K562 treated with DMSO at 1 percent for 4 hours (cell line): ENCODE measurements around the gene SLC26A2. TPM values are rescaled to one million over a fixed set of nuclear protein-coding genes. Genes with fewer than 3 reads are reported as not detected.

Experiments used
- total RNA-seq: library from RNA; unstranded; fragments of 300-600 nt; gene quantifications from 2 replicates; pipeline ENCODE4 v1.2.3, GENCODE V29; 2022; ENCODE audit not compliant: insufficient read depth

The SLC26A2 gene
- total RNA-seq = 3.3 and 5.4 TPM in 2 replicates

DNA sequence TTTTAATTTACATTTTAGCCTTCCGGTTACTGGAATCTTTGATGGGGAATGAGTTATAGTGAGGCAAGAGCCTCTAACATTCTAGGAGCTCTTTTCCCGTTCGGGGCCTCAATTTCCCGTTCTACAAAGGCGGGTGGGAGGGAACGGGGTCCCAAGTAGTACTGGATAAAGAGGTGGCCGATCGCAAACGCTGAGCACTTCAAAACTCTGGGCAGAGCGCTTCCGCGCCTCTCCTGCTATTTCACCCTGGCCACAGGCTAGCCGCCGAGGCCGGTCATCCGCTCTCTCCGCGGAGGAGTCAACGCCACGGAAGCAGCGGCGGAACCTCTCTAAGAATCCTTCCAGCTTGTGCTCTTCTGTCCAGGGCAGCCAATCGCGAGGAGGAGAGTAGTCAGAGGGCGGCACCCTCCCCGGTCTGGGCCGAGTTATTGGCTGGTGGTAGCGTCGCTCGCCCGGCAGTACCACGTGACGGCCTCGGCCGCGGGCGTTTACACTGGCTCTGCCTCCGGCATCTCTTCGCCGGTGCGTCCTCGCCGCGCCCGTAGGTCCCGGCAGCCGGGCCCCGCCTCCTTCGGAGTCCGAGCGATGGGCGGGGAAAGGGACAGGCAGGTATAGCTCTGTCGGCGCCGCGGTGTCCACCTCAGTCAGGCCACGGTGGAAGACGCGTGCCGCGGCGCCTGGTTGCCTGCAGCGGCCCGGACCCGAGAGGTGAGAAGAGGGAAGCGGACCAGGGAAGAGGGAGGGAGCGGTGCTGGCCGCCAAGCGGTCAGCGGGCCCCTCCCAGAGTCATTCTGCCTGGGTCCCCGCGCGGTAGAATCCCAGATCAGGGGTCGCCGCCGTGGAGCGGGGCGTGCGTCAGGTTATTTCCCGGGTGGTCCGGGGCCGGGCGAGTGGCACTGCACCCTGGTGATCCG, at the start of gene SLC26A2:
Gene SLC26A2, plus strand, starts transcription at position 487 of the 914 bp plus-strand sequence. CDS start 16,895 bp downstream, outside the sequence.

DNA sequence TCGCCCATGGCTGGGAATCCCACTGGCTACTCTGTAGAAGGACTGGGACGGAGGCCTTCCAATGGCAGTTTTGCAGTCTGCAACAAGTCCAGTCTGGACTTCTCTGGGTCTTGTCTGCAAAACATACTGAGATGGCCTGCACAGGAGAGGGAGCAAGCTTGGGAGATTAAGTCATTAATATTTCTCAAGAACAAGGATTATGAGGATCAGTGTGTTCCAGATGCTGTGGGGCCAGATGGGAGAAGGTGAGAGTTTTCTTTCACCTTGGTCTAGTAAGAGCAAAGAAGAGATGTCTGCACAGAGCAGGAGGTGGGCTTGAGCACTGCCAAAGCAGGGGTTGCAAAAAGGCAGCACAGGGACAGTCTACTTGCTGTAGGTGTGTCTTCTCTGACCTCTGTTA, 15.9 kb upstream of the SLC26A2 start, which contains the start of gene PDE6A:
Gene PDE6A, minus strand, starts transcription at position 128 of the 400 bp plus-strand sequence. Its CDS starts 120 bp downstream, at position 8.

GRCh38 chr5:150000256-150000989, 39.9 kb downstream of the SLC26A2 start, which contains the start of the genes HMGXB3 and TIGD6:
Gene HMGXB3, plus strand, starts transcription at chr5:150000739. Its CDS starts 4,114 bp downstream, at chr5:150004853.
Gene TIGD6, minus strand, starts transcription at chr5:150000654. Its CDS starts 4,306 bp downstream, at chr5:149996348.

Other genes with a start within 250 kb of the SLC26A2 start
- gene PPARGC1B, start 230.4 kb upstream of the SLC26A2 start, total RNA-seq = 2.8 and 3.9 TPM in 2 replicates
- gene PDE6A, start 16.0 kb upstream of the SLC26A2 start, total RNA-seq = not detected in 2 replicates
- 2.9 and 3.1 TPM in 2 replicates for gene TIGD6, start 39.9 kb downstream of the SLC26A2 start, total RNA-seq
- gene HMGXB3, start 40.0 kb downstream of the SLC26A2 start, total RNA-seq = 31.0 and 40.4 TPM in 2 replicates
- gene CSF1R, start 125.8 kb downstream of the SLC26A2 start, total RNA-seq = not detected in 2 replicates
- not detected in 2 replicates for gene PDGFRB, start 195.1 kb downstream of the SLC26A2 start, total RNA-seq
- gene CDX1, start 206.0 kb downstream of the SLC26A2 start, total RNA-seq = not detected in 2 replicates
- gene SLC6A7, start 229.3 kb downstream of the SLC26A2 start, total RNA-seq = not detected in 2 replicates